Progenitor cell of endocrine pancreas (in vitro differentiated cells): ENCODE results near the gene PRDM1. TPM values are rescaled to one million over a fixed set of nuclear protein-coding genes. Genes with fewer than 3 reads are reported as not detected.

ENCODE experiments used
- DNase-seq: peaks from one replicate; pipeline ENCODE4 v3.0.0; 2021; ENCODE audit warnings: low spot score; ENCODE audit not compliant: unreplicated experiment
- H3K27ac Mint-ChIP-seq: 2 replicates; pipeline ENCODE4 v1.8.0; 2021; ENCODE audit warnings: mild to moderate bottlenecking, moderate library complexity, mixed read lengths
- H3K27me3 Mint-ChIP-seq: 2 replicates; pipeline ENCODE4 v1.8.0; 2021; ENCODE audit warnings: mixed read lengths
- H3K36me3 Mint-ChIP-seq: 2 replicates; pipeline ENCODE4 v1.8.0; 2022; ENCODE audit warnings: mixed read lengths; ENCODE audit not compliant: insufficient read depth
- H3K4me1 Mint-ChIP-seq: 2 replicates; pipeline ENCODE4 v1.8.0; 2021; ENCODE audit warnings: low read depth, mixed read lengths
- H3K4me3 Mint-ChIP-seq: 2 replicates; pipeline ENCODE4 v1.8.0; 2021; ENCODE audit warnings: low read depth, mild to moderate bottlenecking, moderate library complexity, mixed read lengths
- H3K9me3 Mint-ChIP-seq: 2 replicates; pipeline ENCODE4 v1.8.0; 2021; ENCODE audit warnings: low read depth, mixed read lengths
- long read RNA-seq: library from polyadenylated mRNA; unstranded; transcript quantifications from one replicate; pipeline ENCODE4 v2.0.0, GENCODE V29; 2020
- total RNA-seq: library from RNA; stranded (reverse); gene quantifications from 2 replicates; pipeline ENCODE4 v1.2.1, GENCODE V29; 2021
- TF ChIP-seq, protein P1 (sequence below): fragments of 200-600 bp; sonication (generic); IDR thresholded peaks from one replicate; pipeline ENCODE4 v1.5.0; 2021; ENCODE audit warnings: antibody characterized with exemption, mild to moderate bottlenecking; ENCODE audit not compliant: unreplicated experiment

PRDM1 gene
- 4.3 and 8.9 TPM in 2 replicates for total RNA-seq
- long read RNA-seq, partial matches to known transcripts, result 0 of 1 reads
- long read RNA-seq, other reads (novel, unspliced or antisense), result 1 of 1 reads

DNA sequence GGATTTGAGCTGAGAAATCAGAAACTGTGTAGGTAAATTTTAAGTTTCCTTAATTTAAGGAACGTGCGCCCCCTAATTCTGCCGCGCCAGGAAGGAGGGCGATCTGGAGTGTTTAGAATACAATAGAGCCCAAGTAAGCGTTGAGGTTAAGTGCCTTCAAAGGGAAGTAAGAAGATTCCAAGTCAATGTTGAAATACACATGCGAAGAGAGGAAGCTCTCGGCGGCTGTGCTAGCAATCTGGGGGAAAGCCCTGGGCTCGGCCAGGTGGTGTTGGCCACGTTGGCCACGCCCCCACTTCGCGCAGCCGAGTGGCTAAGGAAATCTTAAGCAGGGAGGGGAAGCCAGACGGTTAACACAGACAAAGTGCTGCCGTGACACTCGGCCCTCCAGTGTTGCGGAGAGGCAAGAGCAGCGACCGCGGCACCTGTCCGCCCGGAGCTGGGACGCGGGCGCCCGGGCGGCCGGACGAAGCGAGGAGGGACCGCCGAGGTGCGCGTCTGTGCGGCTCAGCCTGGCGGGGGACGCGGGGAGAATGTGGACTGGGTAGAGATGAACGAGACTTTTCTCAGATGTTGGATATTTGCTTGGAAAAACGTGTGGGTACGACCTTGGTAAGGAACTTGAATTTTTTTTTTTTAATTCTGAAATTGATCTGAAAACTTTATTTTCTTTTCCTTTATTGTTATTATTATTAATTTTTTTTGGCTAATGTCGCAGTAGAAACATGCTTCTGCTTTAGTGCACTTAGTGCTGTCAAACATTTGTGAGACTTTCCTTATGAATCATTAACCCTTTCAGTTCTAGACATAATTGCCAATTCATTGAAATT, at the start of gene PRDM1:
Gene PRDM1, plus strand, starts transcription at position 353 of the 830 bp plus-strand sequence. Its CDS starts 218 bp downstream, at position 571.
- DNase-seq, result peak; percentile 75
- TF ChIP-seq, protein P1, sequence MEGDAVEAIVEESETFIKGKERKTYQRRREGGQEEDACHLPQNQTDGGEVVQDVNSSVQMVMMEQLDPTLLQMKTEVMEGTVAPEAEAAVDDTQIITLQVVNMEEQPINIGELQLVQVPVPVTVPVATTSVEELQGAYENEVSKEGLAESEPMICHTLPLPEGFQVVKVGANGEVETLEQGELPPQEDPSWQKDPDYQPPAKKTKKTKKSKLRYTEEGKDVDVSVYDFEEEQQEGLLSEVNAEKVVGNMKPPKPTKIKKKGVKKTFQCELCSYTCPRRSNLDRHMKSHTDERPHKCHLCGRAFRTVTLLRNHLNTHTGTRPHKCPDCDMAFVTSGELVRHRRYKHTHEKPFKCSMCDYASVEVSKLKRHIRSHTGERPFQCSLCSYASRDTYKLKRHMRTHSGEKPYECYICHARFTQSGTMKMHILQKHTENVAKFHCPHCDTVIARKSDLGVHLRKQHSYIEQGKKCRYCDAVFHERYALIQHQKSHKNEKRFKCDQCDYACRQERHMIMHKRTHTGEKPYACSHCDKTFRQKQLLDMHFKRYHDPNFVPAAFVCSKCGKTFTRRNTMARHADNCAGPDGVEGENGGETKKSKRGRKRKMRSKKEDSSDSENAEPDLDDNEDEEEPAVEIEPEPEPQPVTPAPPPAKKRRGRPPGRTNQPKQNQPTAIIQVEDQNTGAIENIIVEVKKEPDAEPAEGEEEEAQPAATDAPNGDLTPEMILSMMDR, result peak; percentile 51
- peak within 1 kb of the TSS; percentile 91 for H3K27ac Mint-ChIP-seq
- peak within 1 kb of the TSS; percentile 82 for H3K4me3 Mint-ChIP-seq
- no peaks in the 10 kb centered on the region for H3K9me3 Mint-ChIP-seq
- peaks cover 39% of the 10 kb centered on the region for H3K4me1 Mint-ChIP-seq
- peaks cover 23% of the 10 kb centered on the region for H3K27me3 Mint-ChIP-seq
- no peaks in the 10 kb centered on the region for H3K36me3 Mint-ChIP-seq

DNA sequence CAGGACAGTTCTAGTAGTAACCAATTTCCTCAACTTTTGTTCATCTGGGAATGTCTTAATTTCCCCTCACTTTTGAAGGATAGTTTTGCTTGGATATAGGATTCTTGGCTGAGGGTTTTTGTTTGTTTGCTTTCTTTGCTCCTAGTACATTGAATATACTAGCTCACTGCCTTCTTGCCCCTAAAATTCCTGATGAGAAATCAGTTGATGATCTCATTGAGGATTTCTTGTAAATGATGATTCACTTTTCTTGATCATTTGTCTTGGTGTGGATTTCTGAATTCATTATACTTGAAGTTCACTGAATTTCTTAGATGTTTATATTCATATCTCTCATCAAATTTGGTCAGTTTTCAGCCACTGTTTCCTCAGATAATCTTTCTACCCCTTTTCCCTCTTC, 49.1 kb upstream of the PRDM1 start:
- no peak for DNase-seq
- no peak overlapping the region for H3K4me3 Mint-ChIP-seq
- H3K4me1 Mint-ChIP-seq, result peaks cover 6% of the 10 kb centered on the region
- peaks cover 13% of the 10 kb centered on the region for H3K36me3 Mint-ChIP-seq
- H3K27ac Mint-ChIP-seq, result no peak overlapping the region
- peaks cover 25% of the 10 kb centered on the region for H3K9me3 Mint-ChIP-seq
- H3K27me3 Mint-ChIP-seq, result no peaks in the 10 kb centered on the region
- TF ChIP-seq, protein P1, result no peak

DNA sequence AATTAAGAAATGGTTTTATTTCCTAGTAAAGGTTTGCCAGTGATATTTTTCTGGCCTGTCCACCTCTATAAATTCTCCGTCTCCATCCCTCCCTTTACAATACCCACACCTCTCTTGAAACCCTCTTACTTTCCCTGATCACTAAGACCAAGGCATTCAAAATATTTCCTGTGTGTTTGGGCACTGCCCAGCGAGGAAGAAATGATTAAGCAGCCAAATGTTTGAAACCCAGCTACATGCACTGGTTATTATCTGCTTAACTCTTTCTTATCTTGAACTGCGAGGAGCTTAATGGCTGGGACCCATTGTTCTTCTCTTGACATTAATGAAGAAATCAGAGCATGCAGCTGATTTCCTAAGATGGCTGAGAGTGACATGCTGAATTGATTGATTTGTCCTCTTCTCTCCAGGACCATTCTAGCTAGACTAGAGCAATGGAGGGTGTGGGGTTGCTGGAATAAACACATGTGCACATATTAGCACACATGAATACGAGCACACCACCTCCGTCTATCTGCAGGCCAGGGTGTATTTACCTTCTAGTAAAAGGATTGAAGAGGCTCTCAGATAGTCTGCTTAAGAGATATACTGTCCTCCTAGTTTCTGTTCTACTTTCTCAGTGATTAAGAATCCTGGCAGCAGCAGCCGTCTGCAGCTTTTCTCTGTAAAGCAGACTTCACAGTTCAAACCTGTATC, 46.1 kb upstream of the PRDM1 start:
- H3K27me3 Mint-ChIP-seq, result no peaks in the 10 kb centered on the region
- peaks cover 18% of the 10 kb centered on the region for H3K9me3 Mint-ChIP-seq
- peaks cover 13% of the 10 kb centered on the region for H3K36me3 Mint-ChIP-seq
- no peak overlapping the region for H3K4me3 Mint-ChIP-seq
- TF ChIP-seq, protein P1, result no peak
- DNase-seq, result no peak
- H3K27ac Mint-ChIP-seq, result no peak overlapping the region
- peaks cover 11% of the 10 kb centered on the region for H3K4me1 Mint-ChIP-seq

DNA sequence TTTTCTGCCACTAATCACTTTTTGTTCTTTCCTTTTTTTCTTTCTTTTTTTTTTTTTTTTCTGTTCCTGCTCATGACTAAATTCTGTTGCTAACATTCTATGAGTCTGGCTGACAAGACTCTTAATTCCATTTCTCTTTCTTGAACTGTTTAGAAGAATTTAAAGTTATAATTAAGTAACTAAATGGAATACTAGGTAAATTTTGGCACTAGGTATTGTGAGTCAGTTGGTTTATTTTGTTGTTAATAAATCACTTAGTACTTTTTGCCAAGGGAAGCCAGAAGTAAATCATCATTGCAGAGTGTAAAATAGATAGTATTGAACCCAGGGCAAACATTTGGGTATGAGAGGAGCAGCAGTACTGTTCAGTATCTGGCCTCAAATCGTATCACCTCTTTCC, 42.0 kb upstream of the PRDM1 start:
- Mint-ChIP-seq H3K36me3 (no peaks in the 10 kb centered on the region), H3K4me3 (no peak overlapping the region), H3K27ac (no peak overlapping the region), H3K4me1 (peaks cover 40% of the 10 kb centered on the region), H3K27me3 (no peaks in the 10 kb centered on the region), H3K9me3 (no peaks in the 10 kb centered on the region)
- TF ChIP-seq, protein P1, result no peak
- DNase-seq, result no peak

DNA sequence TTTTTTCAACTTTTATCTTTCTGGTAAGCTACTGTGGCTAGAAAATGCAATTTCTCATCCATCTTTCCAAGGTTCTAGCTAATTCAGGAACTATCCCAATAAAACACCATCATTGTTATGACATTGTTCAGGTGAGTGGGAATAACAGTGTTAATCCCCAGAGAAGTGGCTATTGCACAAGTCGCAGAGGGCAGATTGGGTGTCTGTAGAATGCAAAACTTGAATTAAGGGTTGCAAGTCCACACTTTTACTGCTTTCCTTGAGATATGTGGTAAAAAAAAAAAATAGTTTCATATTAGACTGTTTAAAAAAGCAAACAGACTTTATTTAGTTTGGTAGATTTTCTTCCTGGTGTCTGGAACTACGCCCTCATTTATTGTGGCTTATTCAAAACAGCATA, 41.1 kb upstream of the PRDM1 start:
- TF ChIP-seq, protein P1, result no peak
- Mint-ChIP-seq H3K4me3 (no peak overlapping the region), H3K9me3 (no peaks in the 10 kb centered on the region), H3K27ac (no peak overlapping the region), H3K27me3 (no peaks in the 10 kb centered on the region), H3K36me3 (no peaks in the 10 kb centered on the region), H3K4me1 (peaks cover 45% of the 10 kb centered on the region)
- no peak for DNase-seq
